NAMALWA (cell line): ENCODE results near the gene CEP170B.
"Not testable (repeated sequence)": the region's sequence is repeated elsewhere in the genome, so short reads cannot be mapped to it uniquely, and the experiment has no call there.

Experiments used
- DNase-seq: peaks from one replicate; pipeline ENCODE4 v3.0.0-alpha.2; 2015; ENCODE audit warnings: low spot score

The CEP170B gene

DNA sequence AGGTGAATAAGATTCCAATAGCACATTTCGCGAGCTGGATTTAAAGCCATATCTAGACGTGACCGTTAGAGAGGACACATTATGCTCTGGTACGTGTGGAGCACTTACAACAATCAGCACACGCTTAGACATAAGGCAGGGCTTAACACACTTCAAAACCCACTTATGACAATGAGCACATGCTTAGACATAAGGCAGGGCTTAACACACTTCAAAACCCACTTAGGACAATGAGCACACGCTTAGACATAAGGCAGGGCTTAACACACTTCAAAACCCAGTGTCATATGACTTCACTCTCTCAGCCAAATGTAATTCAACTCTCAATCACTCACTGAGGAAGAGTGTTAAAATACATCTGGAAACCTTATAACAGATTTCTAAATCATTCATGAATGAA is 48.4 kb downstream of the CEP170B start:
- no peak for DNase-seq

DNA sequence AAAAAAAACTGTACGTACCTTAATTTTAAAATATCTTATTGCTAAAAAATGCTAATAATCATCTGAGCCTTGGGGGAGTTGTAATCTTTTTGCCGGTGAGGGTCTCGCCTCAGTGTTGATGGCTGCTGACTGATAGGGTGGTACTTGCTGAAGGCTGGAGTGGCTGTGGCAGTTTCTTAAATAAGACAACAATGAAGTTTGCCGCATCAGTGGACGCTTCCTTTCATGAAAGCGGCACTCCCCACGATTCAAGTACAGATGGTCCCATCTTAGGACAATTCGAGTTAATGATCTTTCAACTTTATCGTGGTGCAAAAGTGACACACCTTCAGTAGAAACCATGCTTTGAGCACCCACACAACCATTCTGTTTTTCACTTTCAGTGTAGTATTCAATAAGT is 52.0 kb downstream of the CEP170B start:
- DNase-seq = no peak

DNA sequence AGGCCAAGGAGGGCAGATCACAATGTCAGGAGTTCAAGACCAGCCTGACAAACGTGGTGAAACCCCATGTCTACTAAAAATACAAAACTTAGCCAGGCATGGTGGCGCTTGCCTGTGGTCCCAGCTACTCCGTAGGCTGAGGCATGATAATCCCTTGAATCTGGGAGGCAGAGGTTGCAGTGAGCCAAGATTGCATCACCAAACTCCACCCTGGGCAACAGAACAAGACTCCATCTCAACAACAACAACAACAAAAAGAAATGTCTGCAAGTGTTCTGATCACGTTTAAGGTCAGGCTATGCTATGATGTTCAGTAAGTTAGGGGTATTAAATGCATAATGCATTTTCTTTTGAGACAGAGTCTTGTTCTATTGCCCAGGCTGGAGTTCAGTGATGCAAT is 52.9 kb downstream of the CEP170B start:
- no peak for DNase-seq

DNA sequence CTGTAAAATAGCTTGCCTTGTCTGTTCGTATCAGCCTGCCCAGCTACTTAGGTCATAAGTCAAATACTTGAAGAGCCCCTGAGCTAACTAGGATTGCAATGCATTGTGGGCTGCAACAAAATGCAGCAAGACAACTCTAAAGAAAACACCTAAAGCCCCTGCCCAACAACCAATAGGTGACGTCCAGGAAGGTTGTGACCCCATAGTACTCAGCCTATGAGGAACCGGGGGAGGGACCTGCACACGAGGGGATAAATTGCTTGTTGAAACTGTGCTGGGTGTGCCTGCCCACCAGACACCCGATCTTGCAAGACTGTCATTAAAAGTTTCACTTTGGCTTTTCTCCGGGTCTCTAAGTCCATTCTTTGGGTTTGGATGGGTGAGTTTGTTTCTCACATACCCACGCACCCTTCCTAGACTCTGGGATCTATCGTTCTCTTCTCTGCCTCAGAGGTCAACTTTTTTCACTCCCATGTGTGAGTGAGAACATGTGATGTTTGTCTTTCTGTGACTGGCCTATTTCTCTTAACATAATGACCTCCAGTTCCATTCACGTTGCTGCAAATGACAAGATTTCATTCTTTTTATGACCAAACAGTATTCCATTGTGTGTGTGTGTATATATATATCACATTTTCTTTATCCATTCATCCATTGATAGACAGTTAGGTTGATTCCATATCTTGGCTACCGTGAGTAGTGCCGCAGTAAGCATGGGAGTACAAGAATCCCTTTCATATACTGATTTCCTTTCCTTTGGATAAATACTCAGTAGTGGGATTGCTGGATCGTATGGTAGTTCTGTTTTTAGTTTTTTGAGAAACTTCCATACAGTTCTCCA is 54.3 kb downstream of the CEP170B start:
- not testable (repeated sequence) for DNase-seq

DNA sequence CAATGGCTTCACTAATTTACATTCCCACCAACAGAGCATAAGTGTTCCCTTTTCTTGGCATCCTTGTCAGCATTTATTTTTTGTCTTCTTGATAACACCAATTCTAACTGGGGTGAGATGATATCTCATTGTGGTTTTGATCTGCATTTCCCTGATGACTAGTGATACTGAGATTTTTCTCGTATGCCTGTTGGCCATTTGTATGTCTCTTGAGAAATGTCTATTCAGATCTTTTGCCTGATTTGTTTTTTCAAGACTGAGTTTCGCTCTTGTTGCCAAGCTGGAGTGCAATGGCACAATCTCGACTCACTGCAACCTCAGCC is 54.9 kb downstream of the CEP170B start:
- no peak for DNase-seq

DNA sequence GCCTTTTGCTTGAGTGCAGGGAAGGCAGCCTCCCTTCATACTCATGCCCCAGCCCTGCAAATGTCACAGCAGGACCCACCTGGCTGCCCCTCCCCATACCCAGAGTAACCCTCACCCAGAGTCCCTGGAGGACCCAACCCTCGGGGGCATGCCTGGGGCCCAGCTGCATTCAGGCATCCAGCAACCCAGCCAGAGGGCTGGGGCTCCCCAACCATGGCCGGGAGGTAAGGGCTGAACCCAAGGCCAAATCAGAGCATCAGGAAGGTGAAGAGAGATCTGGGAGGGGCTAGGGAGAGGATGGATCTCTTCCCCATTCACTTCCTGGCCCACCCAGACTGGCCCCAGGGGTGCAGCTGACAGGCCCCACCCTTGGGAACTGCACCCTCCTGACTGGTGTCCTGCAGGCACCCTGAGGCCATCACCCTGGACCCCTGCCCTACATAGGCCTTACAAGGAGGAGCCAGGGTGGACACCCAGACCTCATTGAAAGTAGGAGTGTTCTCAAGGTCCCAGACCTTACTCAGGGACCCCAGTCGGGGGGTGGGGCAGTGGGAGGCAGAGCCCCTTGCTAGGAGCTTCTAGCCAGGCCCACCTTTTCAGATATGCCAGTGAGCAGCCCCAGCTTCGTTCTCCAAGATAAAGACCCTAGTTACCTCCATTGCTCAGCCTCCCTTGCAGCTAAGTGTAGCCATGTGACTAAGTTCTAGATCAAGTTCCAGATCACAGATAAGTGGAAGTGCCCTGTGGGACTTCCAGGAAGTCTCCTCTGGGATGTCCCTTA is 58.8 kb downstream of the CEP170B start:
- peak; percentile 54 for DNase-seq

DNA sequence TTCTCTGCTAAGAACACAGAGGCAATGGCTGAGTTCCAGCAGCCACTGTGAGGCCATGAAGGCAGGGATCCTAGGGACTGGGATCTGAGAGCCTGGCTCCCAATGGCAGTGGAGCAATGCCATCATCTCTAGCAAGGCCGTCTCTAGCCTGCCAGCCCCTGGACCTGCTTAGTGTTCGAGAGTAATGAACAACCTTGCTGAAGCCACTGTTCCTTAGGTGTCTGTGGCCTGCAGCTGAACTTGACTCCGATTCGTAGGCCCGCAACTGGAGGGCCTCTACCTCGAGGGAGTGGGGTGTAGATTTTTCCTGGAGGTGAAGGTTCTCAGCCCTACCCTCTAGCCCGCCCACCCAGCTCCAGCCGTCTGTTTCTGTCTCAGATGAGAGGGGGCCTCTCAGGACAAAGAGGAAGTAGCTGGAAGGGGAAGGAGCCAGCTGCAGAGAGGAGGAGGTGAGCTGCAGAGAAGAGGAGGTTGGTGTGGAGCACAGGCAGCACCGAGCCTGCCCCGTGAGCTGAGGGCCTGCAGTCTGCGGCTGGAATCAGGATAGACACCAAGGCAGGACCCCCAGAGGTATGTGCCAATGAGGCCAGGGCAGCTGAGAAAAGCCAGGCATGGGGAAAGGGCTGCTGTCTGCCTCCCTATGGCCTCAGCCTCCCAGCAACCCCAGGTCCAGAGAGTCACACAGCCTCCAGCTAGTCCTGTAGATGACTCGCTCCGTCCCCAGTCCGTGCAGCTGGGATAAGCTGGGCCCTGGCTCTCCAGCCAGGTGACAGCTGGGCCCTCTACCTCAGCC is 59.5 kb downstream of the CEP170B start, which contains the start of gene PLD4:
PLD4 (plus strand) TSS at position 459 of the 793 bp plus-strand sequence. CDS start 2,262 bp downstream, outside the sequence.
- peak; percentile 81 for DNase-seq

DNA sequence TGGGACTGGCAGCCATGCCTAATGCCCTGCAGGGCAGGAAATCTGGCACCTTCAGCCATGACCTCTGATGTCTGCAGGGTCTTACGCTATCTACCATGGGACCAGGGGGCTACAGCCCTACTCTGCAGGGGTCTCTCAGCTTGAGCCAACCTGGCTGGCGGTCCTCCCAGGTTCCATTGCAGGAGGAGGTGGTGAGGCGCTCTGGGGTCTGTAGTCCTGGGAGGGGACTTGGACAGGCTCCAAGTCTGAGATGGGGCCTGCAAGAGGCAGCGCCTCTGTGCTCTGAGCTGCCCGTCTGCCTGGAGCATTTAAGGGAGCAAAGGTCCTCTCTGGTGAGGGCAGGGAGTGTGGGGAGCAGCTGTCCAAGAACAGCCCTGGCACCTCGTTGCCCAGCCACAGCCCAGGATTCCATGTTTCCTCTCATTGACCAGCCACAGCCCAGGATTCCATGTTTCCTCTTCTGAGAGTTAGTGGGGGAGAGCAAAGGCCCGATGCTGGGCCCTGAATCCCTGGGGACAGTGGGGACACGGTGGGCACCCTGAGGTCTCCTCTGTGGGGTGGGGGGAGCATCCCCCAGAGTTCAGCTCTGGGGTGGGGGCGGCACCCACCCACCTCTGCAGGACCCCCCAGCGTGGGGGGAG is 60.3 kb downstream of the CEP170B start:
- no peak for DNase-seq

DNA sequence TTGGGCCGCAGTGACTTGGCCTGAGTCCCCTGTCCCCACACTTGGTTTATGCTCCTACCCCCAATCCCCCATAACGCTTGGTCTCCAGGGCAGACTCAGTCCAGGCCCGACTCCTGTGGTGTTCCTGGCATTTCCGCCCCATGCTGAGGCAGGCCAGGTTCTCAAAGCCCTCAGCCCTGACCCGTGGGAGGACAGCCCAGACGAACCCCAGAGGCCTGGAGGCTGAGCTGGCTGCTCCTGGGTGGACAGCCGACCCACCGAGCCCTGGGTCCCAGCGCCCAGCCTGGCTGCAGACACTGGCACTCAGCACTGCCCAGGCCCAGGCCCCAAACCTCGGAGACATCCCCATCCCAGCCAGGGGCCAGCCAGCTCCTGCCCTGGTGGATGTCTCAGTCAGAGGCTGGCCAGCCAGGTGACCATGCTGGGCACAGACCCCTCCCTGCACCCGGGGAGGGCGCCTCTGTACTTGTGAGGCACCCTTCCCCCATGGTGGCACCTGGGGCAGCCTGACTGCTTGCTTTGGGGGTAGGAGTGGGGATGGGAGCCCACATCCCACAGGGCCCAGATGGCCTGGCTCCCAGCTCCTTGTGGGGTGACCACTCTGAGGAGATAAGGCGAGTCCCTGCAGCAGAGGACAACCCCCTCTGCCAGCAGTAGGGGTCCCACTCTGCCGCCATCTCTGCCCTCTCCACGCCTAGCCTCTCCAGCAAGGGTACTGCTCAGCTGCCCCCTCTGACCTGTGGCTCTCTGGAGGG is 61.0 kb downstream of the CEP170B start:
- DNase-seq = no peak

DNA sequence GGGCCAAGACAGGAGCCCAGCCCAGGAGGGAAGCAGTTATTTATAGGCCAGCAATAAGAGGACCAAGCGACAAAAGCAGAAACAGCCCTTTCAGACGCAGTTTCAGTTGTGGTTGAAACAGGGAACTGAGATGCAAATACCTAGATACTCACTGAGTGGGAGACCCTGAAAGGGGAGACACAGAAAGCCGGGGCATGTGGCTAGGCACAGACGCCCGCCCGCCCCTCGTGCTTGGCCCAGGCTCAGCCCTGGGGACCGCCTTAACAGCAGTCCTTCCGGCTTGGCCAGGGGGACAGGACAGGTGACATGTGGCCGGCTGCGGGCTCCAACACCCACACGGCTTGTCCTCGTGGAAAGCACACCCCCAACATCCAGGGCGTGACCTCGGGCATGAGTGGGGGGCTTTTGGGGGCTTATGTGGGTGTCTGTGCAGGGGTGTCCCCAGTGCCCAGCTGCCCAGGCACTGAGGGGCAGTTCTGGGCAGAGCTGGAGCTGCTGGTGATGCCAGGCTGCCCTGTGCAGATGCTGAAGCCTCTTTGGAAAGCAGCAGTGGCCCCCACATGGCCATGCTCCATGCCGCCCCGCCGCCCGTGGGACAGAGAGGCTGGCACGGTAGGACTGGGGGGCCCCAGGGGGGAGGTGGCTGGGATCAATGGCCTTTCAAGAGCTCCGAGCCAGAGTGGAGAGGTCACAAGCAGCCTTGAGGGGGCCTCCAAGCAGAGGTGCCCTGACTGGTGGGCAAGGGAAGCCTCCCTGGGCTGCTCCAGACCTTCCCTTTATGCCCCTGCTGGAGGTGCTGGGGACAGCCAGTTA is 61.8 kb downstream of the CEP170B start:
- DNase-seq = peak; percentile 90

DNA sequence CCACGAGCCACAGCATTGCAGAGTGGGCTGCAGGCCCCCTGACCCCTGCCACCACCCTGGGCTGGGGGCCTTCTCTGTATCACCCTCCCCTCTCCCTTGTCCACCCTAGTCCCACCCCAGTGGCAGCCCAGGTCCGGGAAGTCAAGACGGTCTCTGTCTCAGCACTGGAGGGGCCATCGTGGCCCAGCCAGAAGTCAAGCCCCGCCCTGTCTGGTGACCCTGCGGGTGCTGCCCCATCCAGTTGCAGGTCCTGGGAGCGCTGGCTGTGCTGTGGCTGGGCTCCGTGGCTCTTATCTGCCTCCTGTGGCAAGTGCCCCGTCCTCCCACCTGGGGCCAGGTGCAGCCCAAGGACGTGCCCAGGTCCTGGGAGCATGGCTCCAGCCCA is 62.4 kb downstream of the CEP170B start:
- no peak for DNase-seq

DNA sequence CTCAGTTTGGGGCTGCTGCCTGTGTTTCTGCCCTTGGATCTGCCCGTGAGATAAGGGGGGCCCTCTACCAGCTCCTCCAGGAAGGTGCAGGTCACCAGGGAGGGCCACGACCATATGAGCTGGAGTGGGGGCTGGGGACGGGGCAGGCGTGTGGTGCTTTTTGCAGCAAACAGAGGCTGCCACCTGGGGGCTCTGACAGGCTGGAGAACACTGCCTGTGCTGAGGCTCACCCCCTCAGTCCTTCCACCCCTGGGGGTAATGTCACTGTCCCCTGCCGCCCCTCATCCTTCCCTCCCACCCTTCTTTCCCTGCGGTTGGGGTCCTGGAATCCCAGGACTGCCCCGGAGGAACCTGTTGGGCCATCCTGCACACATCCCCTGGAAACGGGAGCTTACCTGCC is 62.8 kb downstream of the CEP170B start:
- DNase-seq = peak; percentile 44

DNA sequence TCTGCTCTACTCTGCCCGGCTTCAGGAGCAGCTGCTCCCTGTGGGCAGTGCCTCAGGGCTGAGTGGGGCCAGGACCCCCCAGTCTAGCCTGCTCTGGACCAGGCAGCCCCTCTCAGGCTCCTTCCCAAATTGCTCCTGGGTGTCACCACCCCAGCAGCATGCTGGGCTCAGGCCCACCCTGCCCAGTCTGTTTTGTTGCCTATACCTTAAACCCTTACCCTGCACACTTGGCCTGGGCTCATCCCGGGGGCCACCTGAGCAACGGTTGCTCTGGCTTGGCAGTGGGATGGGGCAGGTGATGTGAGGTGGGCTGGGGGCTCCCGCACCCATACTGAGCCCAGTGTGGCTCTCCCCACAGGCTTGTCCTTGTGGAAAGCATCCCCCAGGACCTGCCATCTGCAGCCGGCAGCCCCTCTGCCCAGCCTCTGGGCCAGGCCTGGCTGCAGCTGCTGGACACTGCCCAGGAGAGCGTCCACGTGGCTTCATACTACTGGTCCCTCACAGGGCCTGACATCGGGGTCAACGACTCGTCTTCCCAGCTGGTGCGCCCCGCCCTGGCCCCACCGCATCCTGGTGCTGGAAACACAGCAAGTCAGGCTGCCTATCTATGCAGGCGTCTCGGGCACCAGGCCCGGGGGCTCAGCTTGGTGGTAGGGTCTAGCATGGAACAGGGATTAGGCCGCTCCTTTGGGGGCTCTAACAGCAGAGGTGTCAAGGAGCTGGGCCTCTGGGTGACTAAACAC is 63.5 kb downstream of the CEP170B start:
- DNase-seq = no peak

DNA sequence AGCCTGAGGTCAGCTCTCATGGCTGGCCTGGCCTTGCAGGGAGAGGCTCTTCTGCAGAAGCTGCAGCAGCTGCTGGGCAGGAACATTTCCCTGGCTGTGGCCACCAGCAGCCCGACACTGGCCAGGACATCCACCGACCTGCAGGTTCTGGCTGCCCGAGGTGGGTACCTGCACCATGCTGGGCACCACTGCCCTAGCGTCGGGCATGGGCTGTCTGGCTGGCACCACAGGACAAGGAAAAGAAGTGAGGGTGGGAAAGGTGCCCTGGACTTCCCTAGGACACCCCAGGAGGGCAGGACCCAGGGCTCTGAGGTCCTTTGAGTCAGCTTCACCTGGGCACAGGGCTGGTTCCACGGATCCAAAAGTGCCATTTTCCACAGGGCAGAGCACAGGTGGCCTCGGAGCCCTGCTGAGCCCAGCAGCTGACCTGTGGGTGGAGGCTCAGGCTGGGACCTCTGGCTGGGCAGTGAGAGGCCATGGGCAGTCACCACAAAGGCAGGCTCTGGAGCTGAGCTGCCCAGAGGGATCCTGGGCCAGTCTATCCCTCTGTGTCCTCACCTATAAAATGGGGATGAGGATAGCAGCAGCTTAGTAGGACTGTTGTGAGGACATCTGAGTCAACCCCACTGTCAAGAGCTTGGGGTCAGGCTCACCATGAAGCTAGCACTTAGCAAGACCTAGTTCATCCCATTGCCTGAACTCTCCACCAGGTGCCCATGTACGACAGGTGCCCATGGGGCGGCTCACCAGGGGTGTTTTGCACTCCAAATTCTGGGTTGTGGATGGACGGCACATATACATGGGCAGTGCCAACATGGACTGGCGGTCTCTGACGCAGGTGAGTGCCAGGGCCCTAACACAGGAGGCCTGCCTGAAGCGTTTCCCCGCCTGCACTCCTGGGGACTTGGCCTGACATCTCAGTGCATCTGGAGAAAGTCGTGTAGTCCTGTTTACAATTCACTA is 64.5 kb downstream of the CEP170B start:
- DNase-seq = no peak

DNA sequence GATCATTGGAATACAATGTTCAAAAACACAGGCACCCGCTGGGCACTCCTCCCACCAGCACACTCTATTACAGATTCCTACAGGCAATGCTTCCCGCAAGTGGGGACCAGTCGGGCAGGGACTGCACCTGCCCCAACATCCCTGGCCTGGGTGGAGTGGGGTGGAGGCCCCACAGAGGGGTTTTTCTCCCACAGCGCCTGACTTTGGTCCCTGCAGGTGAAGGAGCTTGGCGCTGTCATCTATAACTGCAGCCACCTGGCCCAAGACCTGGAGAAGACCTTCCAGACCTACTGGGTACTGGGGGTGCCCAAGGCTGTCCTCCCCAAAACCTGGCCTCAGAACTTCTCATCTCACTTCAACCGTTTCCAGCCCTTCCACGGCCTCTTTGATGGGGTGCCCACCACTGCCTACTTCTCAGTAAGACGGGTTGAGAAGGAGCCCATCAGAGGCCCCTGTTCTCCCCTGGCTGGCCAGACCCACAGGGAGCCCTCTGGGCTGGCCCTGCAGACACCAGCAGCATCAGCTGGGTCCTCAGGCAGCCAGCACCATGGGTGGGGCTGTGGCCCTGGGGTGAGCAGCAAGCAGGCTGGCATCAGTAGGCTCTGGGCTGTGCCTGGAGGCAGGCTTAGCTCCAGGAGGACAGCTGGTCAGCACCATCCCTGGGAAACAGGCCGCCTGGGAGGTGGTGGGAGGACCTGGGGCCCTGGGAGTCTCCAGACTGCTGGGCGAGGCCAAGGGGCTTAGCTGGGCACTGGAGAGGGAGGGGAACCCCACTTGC is 65.6 kb downstream of the CEP170B start:
- no peak for DNase-seq

DNA sequence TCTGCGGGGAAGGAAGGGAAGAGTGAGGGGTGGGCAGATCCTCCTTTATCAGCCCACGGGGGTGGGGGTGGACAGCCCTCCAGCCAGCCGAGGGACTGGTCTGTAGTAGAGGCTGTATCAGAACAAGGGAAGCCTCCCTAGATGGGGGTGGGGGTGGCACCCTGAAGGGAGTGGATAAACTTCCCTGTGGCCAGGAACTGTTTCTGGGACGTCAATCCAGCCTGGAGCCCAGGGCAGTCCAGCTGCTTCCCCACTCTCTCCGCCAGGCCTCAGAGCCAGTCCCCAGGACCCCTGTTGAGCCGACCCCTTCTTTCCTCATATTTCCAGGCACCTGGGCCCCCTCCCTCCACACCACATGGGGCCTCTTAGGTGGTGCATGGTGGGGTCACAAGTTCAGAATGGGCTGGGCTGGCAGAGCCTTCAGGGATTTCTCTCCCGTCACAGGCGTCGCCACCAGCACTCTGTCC is 66.3 kb downstream of the CEP170B start:
- no peak for DNase-seq
